HG02642 (cell line): Measurements from ENCODE around the gene EMP1.
"Not testable (repeated sequence)": the region's sequence is repeated elsewhere in the genome, so short reads cannot be mapped to it uniquely, and the experiment has no call there.

Experiments used
- ATAC-seq: cut with Tn5 transposase; IDR thresholded peaks from one replicate; pipeline ENCODE4 v1.9.1; 2021; ENCODE audit warnings: mild to moderate bottlenecking; ENCODE audit not compliant: unreplicated experiment, poor library complexity

The EMP1 gene

GRCh38 chr12:13252616-13253015 is 56.1 kb downstream of the EMP1 start:
- ATAC-seq: no peak

GRCh38 chr12:13253966-13254760 is 57.6 kb downstream of the EMP1 start:
- ATAC-seq: no peak

- ATAC-seq: peak; percentile 99
Observed at GRCh38 chr12:13255792-13256691, 59.5 kb downstream of the EMP1 start.

- ATAC-seq: no peak
Observed at GRCh38 chr12:13256692-13257045, 60.1 kb downstream of the EMP1 start.

- no peak for ATAC-seq
Observed at GRCh38 chr12:13257356-13257875, 60.9 kb downstream of the EMP1 start.

GRCh38 chr12:13258197-13258596 is 61.7 kb downstream of the EMP1 start:
- ATAC-seq: no peak

GRCh38 chr12:13258717-13259119 is 62.2 kb downstream of the EMP1 start:
- no peak for ATAC-seq

GRCh38 chr12:13259625-13260024 is 63.1 kb downstream of the EMP1 start:
- not testable (repeated sequence) for ATAC-seq

GRCh38 chr12:13267826-13268225 is 71.3 kb downstream of the EMP1 start:
- not testable (repeated sequence) for ATAC-seq

- ATAC-seq: no peak
Observed at GRCh38 chr12:13268581-13268980, 72.1 kb downstream of the EMP1 start.
